Dermis lymphatic vessel endothelial cell (primary cell): ENCODE results near the gene DPH1. TPM values are rescaled to one million over a fixed set of nuclear protein-coding genes. Genes with fewer than 3 reads are reported as not detected.

Experiments
- total RNA-seq: library from RNA; depleted of rRNA; stranded (reverse); fragments of >200 nt; gene quantifications from 2 replicates; pipeline ENCODE4 v1.2.1, GENCODE V29; 2014

DPH1 gene
- 11.8 and 15.9 TPM in 2 replicates for total RNA-seq

GRCh38 chr17:2029911-2030778, at the start of gene DPH1:
TSS of gene DPH1 (plus strand) at chr17:2030153. CDS start at chr17:2030170, 17 bp downstream.

DNA sequence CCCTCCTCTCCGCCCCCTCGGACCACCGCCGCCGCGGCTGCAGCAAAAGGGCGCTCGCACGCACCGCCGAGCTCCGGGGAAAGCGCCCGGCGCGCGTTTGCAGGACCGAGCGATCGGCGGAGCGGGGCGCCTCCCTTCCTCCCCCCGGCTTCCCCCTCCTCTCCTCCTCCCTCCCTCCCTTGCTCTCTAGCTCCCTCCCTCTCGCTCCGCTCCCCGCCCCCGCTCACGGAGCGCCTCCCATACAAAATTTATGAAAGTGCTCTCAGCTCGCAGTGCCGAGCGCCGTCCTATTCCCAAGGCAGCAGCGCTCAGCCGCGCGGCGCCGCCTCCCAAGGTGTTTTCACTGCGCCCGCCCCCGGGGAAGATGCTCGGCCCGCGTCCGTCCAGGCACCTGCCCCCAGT, 4.7 kb upstream of the DPH1 start, which contains the start of gene RTN4RL1:
Gene RTN4RL1 (minus strand): TSS at position 115 of the 402 bp plus-strand sequence. CDS start 469 bp downstream, outside the sequence.

DNA sequence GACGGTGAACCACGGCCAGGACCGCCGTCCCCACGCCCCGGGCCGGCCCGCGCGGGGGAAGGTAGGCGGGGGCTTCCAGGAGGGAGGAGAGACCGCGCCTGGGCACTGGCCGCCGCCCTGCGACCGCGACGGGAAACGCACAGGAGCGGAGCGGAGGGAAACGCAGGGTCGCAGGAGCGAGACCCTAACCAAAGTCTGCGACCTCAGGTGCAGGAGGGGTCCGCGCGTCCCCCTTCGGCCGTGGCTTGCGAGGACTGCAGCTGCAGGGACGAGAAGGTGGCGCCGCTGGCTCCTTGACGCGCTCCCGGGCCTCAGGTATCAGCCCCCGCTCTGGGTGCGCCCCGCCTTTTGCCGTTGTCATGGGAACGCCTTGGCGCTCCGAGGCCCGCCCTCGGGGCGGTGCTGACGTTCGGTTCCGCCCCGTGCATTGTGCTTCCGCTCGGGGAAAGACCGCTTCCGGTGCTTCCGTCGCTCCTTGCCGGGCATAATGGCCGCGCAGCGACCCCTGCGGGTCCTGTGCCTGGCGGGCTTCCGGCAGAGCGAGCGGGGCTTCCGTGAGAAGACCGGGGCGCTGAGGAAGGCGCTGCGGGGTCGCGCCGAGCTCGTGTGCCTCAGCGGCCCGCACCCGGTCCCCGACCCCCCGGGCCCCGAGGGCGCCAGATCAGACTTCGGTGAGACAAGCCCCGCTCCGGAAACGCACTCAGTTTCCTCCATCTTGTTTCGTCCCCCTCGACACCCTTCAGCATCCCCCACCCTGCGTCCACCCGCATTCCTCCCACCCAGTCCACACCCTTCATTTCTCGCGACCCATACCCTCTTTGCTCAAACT, 11.8 kb downstream of the DPH1 start, which contains the start of gene OVCA2:
Gene OVCA2 (plus strand): TSS at position 462 of the 829 bp plus-strand sequence. CDS start 26 bp downstream, at position 488.

DNA sequence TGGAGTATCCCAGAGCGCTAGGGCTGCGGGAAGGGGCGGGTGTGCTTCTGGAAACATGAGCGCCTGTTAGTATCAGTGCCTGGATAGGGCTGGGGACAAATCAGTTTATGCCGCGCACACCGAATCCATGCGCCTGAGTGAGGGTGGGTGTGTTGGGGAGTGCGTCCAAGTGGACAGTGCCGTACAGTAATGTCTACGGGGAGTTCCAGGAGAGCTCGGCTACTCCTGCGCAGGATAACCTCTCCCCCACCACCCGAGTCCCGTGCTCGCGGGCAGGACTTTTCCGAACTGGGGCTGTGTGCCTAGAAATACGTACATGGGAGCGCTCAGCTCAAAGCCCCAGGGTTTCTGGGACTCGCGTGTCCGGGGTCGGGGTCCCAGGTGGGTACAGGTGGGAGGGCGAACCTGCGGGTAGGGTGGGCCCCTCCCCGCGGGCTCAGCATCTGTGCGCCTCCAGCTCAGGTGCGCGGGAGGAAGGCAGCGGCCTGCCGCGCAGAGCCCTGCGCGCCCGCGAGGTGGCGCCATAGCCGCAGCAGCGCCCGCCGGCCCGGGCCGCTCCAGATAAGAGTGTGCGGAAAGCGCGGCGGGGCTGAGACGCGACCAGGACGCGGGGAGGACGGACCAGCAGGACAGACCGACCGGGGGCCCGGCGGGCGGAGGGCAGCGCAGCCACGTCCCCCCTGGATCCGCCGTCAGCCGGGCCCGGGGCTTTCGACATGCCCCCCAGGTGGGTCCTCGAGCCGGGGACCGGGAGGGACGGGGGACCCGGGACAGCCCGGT, 24.7 kb downstream of the DPH1 start, which contains the start of gene HIC1:
Gene HIC1 (plus strand): TSS at position 592 of the 780 bp plus-strand sequence. CDS start 1,588 bp downstream, outside the sequence.

Other genes starting within 250 kb of the DPH1 start
- gene SMYD4, start 200.3 kb upstream of the DPH1 start, total RNA-seq, result 8.3 and 9.5 TPM in 2 replicates
- 22.6 and 26.8 TPM in 2 replicates for gene RPA1, start 200.1 kb upstream of the DPH1 start, total RNA-seq
- 0.33 and 0.77 TPM in 2 replicates for gene RTN4RL1, start 4.8 kb upstream of the DPH1 start, total RNA-seq
- gene OVCA2, start 11.9 kb downstream of the DPH1 start, total RNA-seq, result 45.8 and 50.8 TPM in 2 replicates
- gene HIC1, start 24.9 kb downstream of the DPH1 start, total RNA-seq, result 50.0 and 69.6 TPM in 2 replicates